ENCODE measurements around the gene EFNA5.

Gene EFNA5

DNA sequence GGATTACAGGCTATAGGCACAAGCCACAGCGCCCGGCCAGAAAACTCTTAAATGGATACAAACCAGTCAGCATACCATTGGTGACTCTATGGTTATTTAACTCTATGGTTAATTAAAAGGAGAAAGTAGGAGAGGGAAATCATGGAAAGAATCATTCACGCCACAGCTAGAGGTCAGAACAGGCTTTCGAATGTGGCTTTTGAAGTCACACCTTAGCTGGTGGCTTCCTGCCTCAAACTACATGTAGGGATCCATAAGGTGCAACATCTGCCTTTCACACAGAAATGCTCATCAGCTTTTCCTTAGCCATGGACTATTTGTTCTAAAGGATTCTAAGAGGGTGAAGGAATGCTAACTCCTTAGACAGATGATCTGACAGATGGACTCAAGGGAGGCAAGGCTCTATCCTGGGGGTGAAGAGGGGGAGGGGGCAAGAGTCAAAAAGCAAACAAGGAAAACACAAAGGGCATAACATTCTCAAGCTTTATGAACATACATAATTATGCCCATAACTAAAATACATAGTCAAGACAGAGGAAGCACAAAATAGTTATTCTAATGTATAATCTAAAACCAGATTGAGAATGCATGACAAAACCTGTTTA lies 130.9 kb downstream of the EFNA5 start:
- Histone ChIP-seq H3K9ac (ENCODE audit: insufficient read length, low read depth) (no peak overlapping the region), H3K36me3 (ENCODE audit: insufficient read depth, insufficient read length, low read length) (no peaks in the 10 kb centered on the region), H3K9me3 (ENCODE audit: insufficient read depth, low read length) (no peaks in the 10 kb centered on the region), H3K27me3 (ENCODE audit: insufficient read depth, insufficient read length) (no peaks in the 10 kb centered on the region), H3K4me3 (ENCODE audit: insufficient read length, low read depth) (no peak overlapping the region), H3K4me1 (ENCODE audit: insufficient read depth, insufficient read length) (no peaks in the 10 kb centered on the region)
- TF ChIP-seq YY1 (IDR thresholded peaks at IDR 0.05; ENCODE audit: insufficient read depth, insufficient read length) (no peak), SUZ12 (IDR thresholded peaks at IDR 0.05; ENCODE audit: extremely low read depth, insufficient read depth, insufficient read length) (no peak), ZNF274 (IDR thresholded peaks at IDR 0.05; ENCODE audit: low read depth, low read length) (no peak)
- DNase-seq (ENCODE audit: low read depth, low spot score) = no peak

DNA sequence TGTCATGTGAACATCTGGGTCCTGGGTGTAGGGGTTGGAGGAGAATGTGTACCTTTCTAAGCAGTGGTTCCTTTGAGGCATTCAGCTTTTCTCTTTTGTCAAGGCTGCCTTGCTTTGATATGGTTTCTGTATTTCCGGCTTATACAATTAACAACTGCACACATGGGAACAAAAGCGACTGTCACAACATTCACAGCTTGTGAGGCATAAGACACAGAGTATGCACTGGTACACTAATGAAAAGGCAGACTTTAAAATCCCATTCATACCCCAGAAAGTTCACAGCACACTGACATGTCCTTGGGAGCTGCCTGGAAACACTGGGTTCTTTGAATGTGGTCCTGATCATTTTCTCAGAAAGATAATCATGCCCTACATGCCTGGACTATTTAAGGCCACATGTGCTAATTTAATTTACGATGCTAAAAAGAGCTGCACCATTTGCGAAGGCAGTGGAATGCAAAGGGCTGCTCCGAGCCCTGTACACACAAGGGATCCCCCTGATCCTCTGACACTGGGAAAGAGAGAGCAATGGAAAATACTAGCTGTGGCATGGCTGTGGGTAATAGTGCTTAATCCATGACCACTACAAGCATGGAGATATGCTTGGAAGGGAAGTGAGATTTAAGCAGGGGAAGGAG lies 131.8 kb downstream of the EFNA5 start:
- Histone ChIP-seq H3K9ac (ENCODE audit: insufficient read length, low read depth) (no peak overlapping the region), H3K9me3 (ENCODE audit: insufficient read depth, low read length) (no peaks in the 10 kb centered on the region), H3K36me3 (ENCODE audit: insufficient read depth, insufficient read length, low read length) (no peaks in the 10 kb centered on the region), H3K4me3 (ENCODE audit: insufficient read length, low read depth) (no peak overlapping the region), H3K4me1 (ENCODE audit: insufficient read depth, insufficient read length) (no peaks in the 10 kb centered on the region), H3K27me3 (ENCODE audit: insufficient read depth, insufficient read length) (no peaks in the 10 kb centered on the region)
- TF ChIP-seq ZNF274 (IDR thresholded peaks at IDR 0.05; ENCODE audit: low read depth, low read length) (no peak), YY1 (IDR thresholded peaks at IDR 0.05; ENCODE audit: insufficient read depth, insufficient read length) (no peak), SUZ12 (IDR thresholded peaks at IDR 0.05; ENCODE audit: extremely low read depth, insufficient read depth, insufficient read length) (no peak)
- no peak for DNase-seq (ENCODE audit: low read depth, low spot score)

DNA sequence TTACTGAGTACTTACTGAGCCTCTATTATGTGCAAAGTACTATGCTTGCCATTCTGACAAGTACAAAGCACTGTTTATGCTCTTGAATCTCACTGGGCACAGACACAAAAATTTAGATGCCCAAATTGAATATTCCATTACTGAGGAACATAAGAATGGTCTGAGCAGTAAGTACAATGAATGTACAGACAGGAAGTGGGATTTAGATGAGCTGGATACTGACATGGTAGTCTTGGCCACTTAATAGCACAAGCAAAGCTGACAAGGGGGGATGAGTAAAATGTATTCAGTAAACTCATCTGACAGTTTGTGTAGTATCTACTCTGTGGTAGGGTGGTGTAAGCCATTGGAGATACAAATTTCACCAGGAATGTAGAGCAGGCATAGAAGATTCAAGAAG lies 132.4 kb downstream of the EFNA5 start:
- no peak for DNase-seq (ENCODE audit: low read depth, low spot score)

DNA sequence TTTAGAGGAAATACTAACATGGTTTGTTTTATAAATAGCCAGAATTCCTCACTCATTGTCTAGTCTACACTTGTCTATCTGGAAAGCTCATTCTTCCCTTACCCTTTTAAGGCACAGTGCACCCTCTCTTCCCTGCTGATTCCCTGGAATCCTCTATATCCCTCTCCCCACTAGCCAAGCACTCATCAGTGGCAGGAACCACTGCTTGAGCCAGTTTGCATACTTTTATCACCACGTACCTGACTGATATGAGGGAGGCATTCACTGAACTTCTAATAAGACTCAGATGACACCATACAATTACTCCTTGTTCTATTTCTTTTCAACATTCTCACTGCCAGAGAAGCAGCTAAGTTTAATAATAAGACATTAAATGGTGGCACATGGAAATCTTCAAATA lies 134.9 kb downstream of the EFNA5 start:
- Histone ChIP-seq H3K9me3 (ENCODE audit: insufficient read depth, low read length) (no peaks in the 10 kb centered on the region), H3K36me3 (ENCODE audit: insufficient read depth, insufficient read length, low read length) (no peaks in the 10 kb centered on the region), H3K9ac (ENCODE audit: insufficient read length, low read depth) (no peak overlapping the region), H3K4me1 (ENCODE audit: insufficient read depth, insufficient read length) (no peaks in the 10 kb centered on the region), H3K4me3 (ENCODE audit: insufficient read length, low read depth) (no peak overlapping the region), H3K27me3 (ENCODE audit: insufficient read depth, insufficient read length) (no peaks in the 10 kb centered on the region)
- TF ChIP-seq ZNF274 (IDR thresholded peaks at IDR 0.05; ENCODE audit: low read depth, low read length) (no peak), YY1 (IDR thresholded peaks at IDR 0.05; ENCODE audit: insufficient read depth, insufficient read length) (no peak), SUZ12 (IDR thresholded peaks at IDR 0.05; ENCODE audit: extremely low read depth, insufficient read depth, insufficient read length) (no peak)
- DNase-seq (ENCODE audit: low read depth, low spot score) = no peak

More for the DNA sequence above, 132.4 kb downstream of the EFNA5 start:
- Histone ChIP-seq H3K27me3 (ENCODE audit: insufficient read depth, insufficient read length) (no peaks in the 10 kb centered on the region), H3K4me3 (ENCODE audit: insufficient read length, low read depth) (no peak overlapping the region), H3K36me3 (ENCODE audit: insufficient read depth, insufficient read length, low read length) (no peaks in the 10 kb centered on the region), H3K9ac (ENCODE audit: insufficient read length, low read depth) (no peak overlapping the region), H3K4me1 (ENCODE audit: insufficient read depth, insufficient read length) (no peaks in the 10 kb centered on the region), H3K9me3 (ENCODE audit: insufficient read depth, low read length) (no peaks in the 10 kb centered on the region)
- TF ChIP-seq YY1 (IDR thresholded peaks at IDR 0.05; ENCODE audit: insufficient read depth, insufficient read length) (no peak), SUZ12 (IDR thresholded peaks at IDR 0.05; ENCODE audit: extremely low read depth, insufficient read depth, insufficient read length) (no peak), ZNF274 (IDR thresholded peaks at IDR 0.05; ENCODE audit: low read depth, low read length) (no peak)

DNA sequence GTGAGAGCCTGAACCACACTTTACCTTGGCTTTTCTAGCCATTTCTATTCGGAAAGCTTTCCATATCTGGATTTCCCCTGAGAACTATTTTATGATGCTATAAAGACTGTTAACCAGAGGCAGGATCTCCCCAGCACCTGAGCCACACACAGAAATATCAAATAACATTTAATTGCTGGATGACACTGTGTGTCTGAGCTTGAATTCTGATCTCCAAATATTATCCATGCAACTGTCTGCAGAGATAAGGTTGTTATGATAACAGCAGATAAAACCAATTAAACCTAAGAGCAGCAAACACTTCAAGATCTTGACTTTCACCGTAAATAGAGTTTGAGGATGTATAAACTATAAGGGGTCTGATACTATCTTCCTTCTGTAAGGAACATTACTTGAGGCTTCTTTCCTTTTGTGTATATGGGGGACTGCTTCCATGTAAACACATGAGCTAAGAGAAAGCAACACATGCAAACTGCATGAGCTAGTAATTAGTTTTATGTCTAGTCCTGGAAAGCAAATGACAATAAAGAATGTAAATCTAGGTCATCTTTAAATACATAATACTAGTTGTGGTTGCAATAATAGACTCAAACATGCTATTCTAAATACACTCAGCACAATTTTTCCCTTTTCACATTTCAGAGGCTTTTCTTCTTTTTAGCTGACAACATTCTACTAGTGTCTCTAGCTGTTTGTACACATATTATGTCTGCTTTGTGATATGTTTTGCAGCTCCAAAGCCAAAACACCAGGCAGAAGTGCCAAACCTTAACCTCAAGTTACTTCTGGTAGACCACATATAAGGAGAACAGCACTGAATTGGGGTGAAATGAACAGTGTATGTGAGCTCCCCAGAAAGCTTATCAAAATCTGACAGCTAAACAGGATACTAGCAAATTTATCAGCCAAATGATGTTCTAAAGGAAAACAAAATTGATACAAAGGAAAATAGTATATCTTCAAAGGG lies 136.5 kb downstream of the EFNA5 start:
- Histone ChIP-seq H3K9ac (ENCODE audit: insufficient read length, low read depth) (no peak overlapping the region), H3K4me3 (ENCODE audit: insufficient read length, low read depth) (no peak overlapping the region), H3K27me3 (ENCODE audit: insufficient read depth, insufficient read length) (no peaks in the 10 kb centered on the region), H3K36me3 (ENCODE audit: insufficient read depth, insufficient read length, low read length) (no peaks in the 10 kb centered on the region), H3K9me3 (ENCODE audit: insufficient read depth, low read length) (no peaks in the 10 kb centered on the region), H3K4me1 (ENCODE audit: insufficient read depth, insufficient read length) (no peaks in the 10 kb centered on the region)
- TF ChIP-seq SUZ12 (IDR thresholded peaks at IDR 0.05; ENCODE audit: extremely low read depth, insufficient read depth, insufficient read length) (no peak), ZNF274 (IDR thresholded peaks at IDR 0.05; ENCODE audit: low read depth, low read length) (no peak), YY1 (IDR thresholded peaks at IDR 0.05; ENCODE audit: insufficient read depth, insufficient read length) (no peak)
- DNase-seq (ENCODE audit: low read depth, low spot score) = no peak

DNA sequence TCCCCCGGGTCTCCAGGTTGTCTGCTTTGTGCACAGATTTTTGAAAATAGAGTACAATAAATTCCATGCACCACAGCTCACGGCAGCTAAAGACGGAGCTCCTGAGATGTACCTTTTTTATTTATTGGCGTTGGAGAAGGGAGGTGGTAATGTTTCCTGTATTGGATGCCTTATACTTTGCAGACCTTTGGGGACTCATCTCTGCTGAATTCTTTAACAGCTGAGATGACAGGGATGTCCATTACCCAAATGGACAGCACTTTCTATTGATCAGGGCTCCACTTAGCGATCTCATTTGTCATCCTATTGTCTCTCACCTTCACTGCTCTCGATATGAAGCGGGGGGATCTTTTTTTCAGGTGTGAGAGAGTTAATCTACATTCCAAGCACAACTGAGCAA lies 137.8 kb downstream of the EFNA5 start:
- TF ChIP-seq ZNF274 (IDR thresholded peaks at IDR 0.05; ENCODE audit: low read depth, low read length) (no peak), YY1 (IDR thresholded peaks at IDR 0.05; ENCODE audit: insufficient read depth, insufficient read length) (no peak), SUZ12 (IDR thresholded peaks at IDR 0.05; ENCODE audit: extremely low read depth, insufficient read depth, insufficient read length) (no peak)

More for the DNA sequence above, 137.8 kb downstream of the EFNA5 start:
- Histone ChIP-seq H3K4me1 (ENCODE audit: insufficient read depth, insufficient read length) (no peaks in the 10 kb centered on the region), H3K36me3 (ENCODE audit: insufficient read depth, insufficient read length, low read length) (no peaks in the 10 kb centered on the region), H3K27me3 (ENCODE audit: insufficient read depth, insufficient read length) (no peaks in the 10 kb centered on the region), H3K9me3 (ENCODE audit: insufficient read depth, low read length) (no peaks in the 10 kb centered on the region), H3K4me3 (ENCODE audit: insufficient read length, low read depth) (no peak overlapping the region), H3K9ac (ENCODE audit: insufficient read length, low read depth) (no peak overlapping the region)
- no peak for DNase-seq (ENCODE audit: low read depth, low spot score)

Measured in NT2/D1 (cell line).